Measurements from ENCODE around the gene AGAP1.

AGAP1 gene

GRCh38 chr2:236170590-236171165 is 676.8 kb downstream of the AGAP1 start:
- DNase-seq: no peak

- DNase-seq: no peak
Measured at GRCh38 chr2:236171181-236171679, 677.4 kb downstream of the AGAP1 start.

GRCh38 chr2:236171680-236172254 is 677.9 kb downstream of the AGAP1 start:
- no peak for DNase-seq

GRCh38 chr2:236172255-236173035 is 678.6 kb downstream of the AGAP1 start:
- no peak for DNase-seq

GRCh38 chr2:236173036-236173728 is 679.3 kb downstream of the AGAP1 start:
- DNase-seq: no peak

GRCh38 chr2:236173729-236174607 is 680.1 kb downstream of the AGAP1 start:
- no peak for DNase-seq

- no peak for DNase-seq
Measured at GRCh38 chr2:236175548-236176150, 681.8 kb downstream of the AGAP1 start.

GRCh38 chr2:236176417-236176816 is 682.6 kb downstream of the AGAP1 start:
- no peak for DNase-seq

GRCh38 chr2:236176951-236177350 is 683.1 kb downstream of the AGAP1 start:
- DNase-seq: no peak

- no peak for DNase-seq
Measured at GRCh38 chr2:236177604-236177966, 683.7 kb downstream of the AGAP1 start.

GRCh38 chr2:236177967-236178889 is 684.4 kb downstream of the AGAP1 start:
- DNase-seq: no peak

GRCh38 chr2:236178890-236179235 is 685.0 kb downstream of the AGAP1 start:
- DNase-seq: no peak

- no peak for DNase-seq
Measured at GRCh38 chr2:236179236-236180075, 685.6 kb downstream of the AGAP1 start.

- no peak for DNase-seq
Measured at GRCh38 chr2:236180076-236180816, 686.4 kb downstream of the AGAP1 start.

GRCh38 chr2:236180831-236181453 is 687.1 kb downstream of the AGAP1 start:
- DNase-seq: peak; percentile 19

Data from CD4-positive, alpha-beta T cell treated with Interleukin-4 for 4 hours (primary cell).